HepG2 (cell line): ENCODE results near the gene TRAIP. TPM values are rescaled to one million over a fixed set of nuclear protein-coding genes. Genes with fewer than 3 reads are reported as not detected.

Experiments
- ATAC-seq: fragments of 200-7000 bp; cut with Tn5 transposase; 3 replicates; pipeline ENCODE4 v1.9.1; 2020; ENCODE audit warnings: mild to moderate bottlenecking, moderate library complexity
- BruUV-seq: library from RNA; stranded (reverse); fragments of 400-500 nt; replicated peaks from 2 replicates; lab custom pipeline; 2021; lab: Mats Ljungman, UMichigan
- CTCF ChIA-PET: fragments of 300-600 bp; formaldehyde crosslinking; extraction: SDS; loops from one replicate; lab custom pipeline; 2021; ENCODE audit warnings: low total read pairs, inconsistent platforms, low intra/inter-chr PET ratio; lab: Yijun Ruan, JAX
- POLR2A ChIA-PET: fragments of 350-600 bp; sonication (Branson Sonifier 250); formaldehyde crosslinking; loops from one replicate; lab custom pipeline; 2020; ENCODE audit warnings: antibody characterized with exemption, inconsistent platforms; lab: Yijun Ruan, JAX
- DNase-seq: peaks from one replicate; pipeline ENCODE4 v3.0.0-alpha.2; 2015; ENCODE audit warnings: low spot score
- FAIRE-seq: peaks from 3 replicates; lab custom pipeline; 2011; peaks lifted over from hg19 to GRCh38; lab: Jason Lieb, UNC
- H2AFZ ChIP-seq: one replicate; pipeline ENCODE4 v1.6.1; 2011; ENCODE audit warnings: low read length, inconsistent platforms
- H3K27ac ChIP-seq: fragments of 300-600 bp; 3 replicates; pipeline ENCODE4 v1.8.0; 2011; ENCODE audit warnings: mixed run types, mild to moderate bottlenecking, mixed read lengths, low read length, inconsistent platforms; ENCODE audit not compliant: insufficient read depth; ENCODE audit errors: extremely low read length
- H3K27me3 ChIP-seq, 2 experiments: fragments of 200-600 bp in 1 of 2; 2 replicates in 1 of 2; 3 replicates in 1 of 2; pipeline versions ENCODE4 v1.6.0 to v1.8.0; 2011; ENCODE audit warnings: low read length in 2 of 2, mild to moderate bottlenecking in 2 of 2, moderate library complexity in 2 of 2, inconsistent platforms in 1 of 2; ENCODE audit not compliant: insufficient read depth in 2 of 2, control insufficient read depth in 1 of 2
- H3K36me3 ChIP-seq, 2 experiments: fragments of 200-600 bp in 1 of 2; replicated peaks in 1 of 2; 2 replicates in 1 of 2; 3 replicates in 1 of 2; pipeline versions ENCODE4 v1.5.1 to v1.8.0; 2011; ENCODE audit warnings: low read length in 2 of 2, inconsistent platforms in 1 of 2; ENCODE audit not compliant: insufficient read depth in 2 of 2, control insufficient read depth in 1 of 2
- H3K4me1 ChIP-seq: 2 replicates; pipeline ENCODE4 v1.5.1; 2012; ENCODE audit warnings: low read length, inconsistent platforms; ENCODE audit not compliant: insufficient read depth
- H3K4me2 ChIP-seq: 2 replicates; pipeline ENCODE4 v1.6.0; 2011; ENCODE audit warnings: low read depth, low read length, inconsistent platforms
- H3K4me3 ChIP-seq, 3 experiments: fragments of 200-600 bp in 1 of 3; sonication (generic), shearing (Covaris generic) in 1 of 3; replicated peaks in 1 of 3; 2 replicates each; pipeline ENCODE4 v1.5.1; 2011 to 2016; ENCODE audit warnings: low read length in 3 of 3, inconsistent platforms in 2 of 3, low read depth in 2 of 3, mild to moderate bottlenecking in 2 of 3, control low read depth in 1 of 3, mixed read lengths in 1 of 3; ENCODE audit not compliant: insufficient read depth in 1 of 3
- H3K79me2 ChIP-seq: one replicate; pipeline ENCODE4 v1.6.1; 2011; ENCODE audit warnings: low read length, inconsistent platforms; ENCODE audit not compliant: insufficient read depth
- H3K9ac ChIP-seq: 2 replicates; pipeline ENCODE4 v1.6.0; 2011; ENCODE audit warnings: mild to moderate bottlenecking, low read depth, low read length, inconsistent platforms; ENCODE audit not compliant: insufficient read depth
- H3K9me3 ChIP-seq: 2 replicates; pipeline ENCODE4 v1.5.1; 2012; ENCODE audit warnings: mild to moderate bottlenecking, low read length
- H4K20me1 ChIP-seq: 2 replicates; pipeline ENCODE4 v1.6.0; 2011; ENCODE audit warnings: inconsistent platforms, mild to moderate bottlenecking, low read length, moderate library complexity; ENCODE audit not compliant: insufficient read depth
- BCL6 ChIP-seq: IDR thresholded peaks from 2 replicates; pipeline ENCODE4 v1.6.1; 2016; ENCODE audit warnings: missing genetic modification reagents, missing compliant biosample characterization
- GABPA ChIP-seq, 2 experiments: IDR thresholded peaks; 2 replicates each; pipeline ENCODE4 v1.6.1; 2011 to 2016; ENCODE audit warnings: low read depth in 2 of 2, low read length in 1 of 2, missing biosample characterization in 1 of 2, missing genetic modification characterization in 1 of 2
- HNRNPL ChIP-seq: fragments of 200-400 bp; formaldehyde crosslinking; IDR thresholded peaks from 2 replicates; pipeline ENCODE4 v1.6.1; 2017; ENCODE audit warnings: mild to moderate bottlenecking, low read depth, low read length
- ISX ChIP-seq: sonication (generic); formaldehyde crosslinking; conservative IDR thresholded peaks from 2 replicates; pipeline ENCODE4 v1.5.0; 2020; ENCODE audit warnings: missing genetic modification reagents
- NONO ChIP-seq, 2 experiments: fragments of 450-650 bp in 1 of 2; sonication (generic) in 1 of 2; formaldehyde crosslinking in 1 of 2; IDR thresholded peaks in 1 of 2; conservative IDR thresholded peaks in 1 of 2; 2 replicates each; pipeline versions ENCODE4 v1.6.1 to v1.8.0; 2017 to 2022; ENCODE audit warnings: mild to moderate bottlenecking in 1 of 2, missing genetic modification reagents in 1 of 2, moderate library complexity in 1 of 2
- SAP130 ChIP-seq: IDR thresholded peaks from 2 replicates; pipeline ENCODE4 v1.6.1; 2016; ENCODE audit warnings: low read depth
- TFAP4 ChIP-seq: sonication (generic); IDR thresholded peaks from 2 replicates; pipeline ENCODE4 v1.6.1; 2016; ENCODE audit warnings: low read depth, borderline replicate concordance
- ZNF687 ChIP-seq: sonication (generic); formaldehyde crosslinking; IDR thresholded peaks from 2 replicates; pipeline ENCODE4 v1.5.1; 2020; ENCODE audit warnings: mild to moderate bottlenecking, missing genetic modification reagents, moderate library complexity
- WGBS: methylation state at CpG from one replicate; pipeline ENCODE4 v1.1.6; 2017; ENCODE audit warnings: low lambda C conversion rate; 5-methylcytosine and 5-hydroxymethylcytosine counted together
- in situ Hi-C: cut with HindIII; loops from 2 replicates; pipeline ENCODE4 v1.10.0; 2017; ENCODE audit warnings: low pct_unique_long_range_greater_than_20kb; ENCODE audit not compliant: extremely low pct_ligation_motif_present
- intact Hi-C: fragments of 100-400 bp; cut with micrococcal nuclease; formaldehyde crosslinking; loops from one replicate; pipeline ENCODE4 v1.10.0; 2022; ENCODE audit not compliant: unreplicated experiment
- polyA plus RNA-seq, 8 experiments: library from polyadenylated mRNA; depleted of rRNA in 3 of 8; stranded (reverse) in 7 of 8; unstranded in 1 of 8; fragments of >200 nt; fragmentation: Illumina TruSeq in 4 of 8; extraction: Trizol in 4 of 8; gene quantifications; 2 replicates each; pipeline versions ENCODE4 v1.2.1 to v1.2.3, GENCODE V29; 2011 to 2016; ENCODE audit warnings: low read depth in 4 of 8, missing spikeins in 1 of 8, mixed read lengths in 1 of 8; ENCODE audit not compliant: insufficient read depth in 1 of 8
- total RNA-seq, 5 experiments: library from RNA; depleted of rRNA; stranded (reverse); fragments of >200 nt; fragmentation: Illumina TruSeq; extraction: Trizol; gene quantifications; 2 replicates each; pipeline ENCODE4 v1.2.3, GENCODE V29; 2016; ENCODE audit warnings: low read depth in 1 of 5

Gene TRAIP
- total and polyA plus RNA-seq, 2 of the 13 experiments (the other 11 are each of a cell fraction or from before 2014, with no cell fraction given) = 13.9 to 23.9 TPM

- 43% methylated on average over 1 of the region's 2 CpGs for WGBS
- H3K9ac ChIP-seq = no peak overlapping the region; the same call in 1 of the 2 replicates
- POLR2A ChIA-PET = no interaction called here
Measured at GRCh38 chr3:49806850-49807249, 49.5 kb downstream of the TRAIP start.

GRCh38 chr3:49805897-49806701 lies 50.3 kb downstream of the TRAIP start:
- Histone ChIP-seq H3K36me3 (no peaks in the 10 kb centered on the region; a peak in 1 of 5 replicates), H3K79me2 (no peaks in the 10 kb centered on the region)
- ATAC-seq = no peak
- TF ChIP-seq GABPA (IDR thresholded peaks at IDR 0.05; ENCODE audit: low read depth, low read length) = no peak
- 0 out of 2 replicates have a peak, but pooled peaks have one; percentile 21 for TF ChIP-seq GABPA (CRISPR knock-in tag; IDR thresholded peaks at IDR 0.05; ENCODE audit: low read depth)
- TF ChIP-seq TFAP4 = peak; percentile 50; the same call in 1 of the 2 replicates
- TF ChIP-seq ZNF687 (CRISPR knock-in tag) = 0 out of 2 replicates have a peak, but pooled peaks have one; percentile 5
- no peak for TF ChIP-seq ISX (CRISPR knock-in tag)
- TF ChIP-seq BCL6 = no peak
- TF ChIP-seq SAP130 (CRISPR knock-in tag) = no peak; the same call in none of the 2 replicates
- TF ChIP-seq, all 625 proteins: peak for 3
- H2AFZ ChIP-seq = no peak overlapping the region
- FAIRE-seq = no peak
- in situ Hi-C loops (loop anchor here (5.0 to 10.0 kb wide), 2 partner anchors 36 to 99 kb away; partner anchors contain the start of gene MST1R), intact Hi-C loops (no loop called here)
- H3K4me2 ChIP-seq = peak overlapping the region; percentile 43; the same call in 1 of the 2 replicates
- H3K4me1 ChIP-seq = peaks cover 62% of the 10 kb centered on the region
- peaks cover 0 to 12% of the 10 kb centered on the region in 2 experiments; a peak in 3 of 5 replicates for H3K27me3 ChIP-seq
- DNase-seq = no peak
- no TSS peak for BruUV-seq
- no peaks in the 10 kb centered on the region for H4K20me1 ChIP-seq
- peak overlapping the region in 1 of 3 experiments; percentile 14; a peak in 1 of 6 replicates for H3K4me3 ChIP-seq
- no peaks in the 10 kb centered on the region for H3K9me3 ChIP-seq
- H3K27ac ChIP-seq = no peak overlapping the region
- ChIA-PET POLR2A (interaction anchor here (1.4 kb wide), 1 partner anchor 8 kb away, joined by 6 read pairs; the partner anchor contains the start of gene UBA7), CTCF (no interaction called here)
- peak overlapping the region; percentile 21; the same call in 1 of the 2 replicates for H3K9ac ChIP-seq
- WGBS = 40% methylated on average over 4 of the region's 11 CpGs

More at GRCh38 chr3:49806850-49807249, 49.5 kb downstream of the TRAIP start:
- no peaks in the 10 kb centered on the region for H4K20me1 ChIP-seq
- H3K27ac ChIP-seq = no peak overlapping the region
- intact Hi-C loops (no loop called here), in situ Hi-C loops (loop anchor here (5.0 to 10.0 kb wide), 2 partner anchors 35 to 98 kb away; partner anchors contain the start of gene MST1R)
- H3K4me3 ChIP-seq = no peak overlapping the region
- no TSS peak for BruUV-seq
- no peaks in the 10 kb centered on the region for H3K9me3 ChIP-seq
- TF ChIP-seq HNRNPL = peak; percentile 95
- TF ChIP-seq NONO (IDR thresholded peaks at IDR 0.05) = no peak
- no peak for TF ChIP-seq NONO (CRISPR knock-in tag; conservative IDR thresholded peaks at IDR 0.05)
- FAIRE-seq (no peak), ATAC-seq (no peak), DNase-seq (no peak)
- H2AFZ ChIP-seq = no peak overlapping the region
- peak overlapping the region; percentile 43; the same call in 1 of the 2 replicates for H3K4me2 ChIP-seq
- peaks cover 55% of the 10 kb centered on the region for H3K4me1 ChIP-seq
- no peaks in the 10 kb centered on the region; a peak in 1 of 5 replicates for H3K36me3 ChIP-seq
- H3K79me2 ChIP-seq = no peaks in the 10 kb centered on the region
- CTCF ChIA-PET = no interaction called here
- H3K27me3 ChIP-seq = peaks cover 0 to 12% of the 10 kb centered on the region in 2 experiments; a peak in 3 of 5 replicates
